GM12878 (cell line): ENCODE data around the gene ATP5PO.

Experiments used
- BHLHE40 ChIP-seq, 2 experiments: fragments of 450-650 bp in 1 of 2; IDR thresholded peaks; 2 replicates each; pipeline ENCODE4 v1.6.1; 2011 to 2017; ENCODE audit warnings: low read depth in 2 of 2, borderline replicate concordance in 1 of 2, improper control_type of control experiment in 1 of 2, low read length in 1 of 2, mild to moderate bottlenecking in 1 of 2
- CTCF ChIP-seq, 3 experiments: IDR thresholded peaks in 2 of 3; conservative IDR thresholded peaks in 1 of 3; 2 replicates each; pipeline ENCODE4 v1.5.1; 2011; ENCODE audit warnings: low read depth in 3 of 3, low read length in 3 of 3, mild to moderate bottlenecking in 3 of 3, control low read depth in 2 of 3, moderate library complexity in 2 of 3, inconsistent platforms in 1 of 3, mixed read lengths in 1 of 3; ENCODE audit not compliant: control insufficient read depth in 2 of 3, insufficient read depth in 1 of 3; ENCODE audit errors: extremely low read depth in 1 of 3
- TF ChIP-seq, protein P1 (sequence below): fragments of 450-650 bp; IDR thresholded peaks from 2 replicates; pipeline ENCODE4 v1.6.1; 2017; ENCODE audit warnings: low read depth, mild to moderate bottlenecking, moderate library complexity
- TF ChIP-seq, protein P2 (sequence below): fragments of 450-650 bp; IDR thresholded peaks from 2 replicates; pipeline ENCODE4 v1.6.1; 2017; ENCODE audit warnings: antibody characterized with exemption, mild to moderate bottlenecking, moderate library complexity

- TF ChIP-seq BHLHE40 (IDR thresholded peaks at IDR 0.05; ENCODE audit: borderline replicate concordance in 1 of 2, low read depth in 2 of 2, low read length in 1 of 2) (no peak), CTCF (IDR thresholded peaks at IDR 0.05 in 2 of 3, conservative IDR thresholded peaks at IDR 0.05 in 1 of 3; ENCODE audit: control insufficient read depth in 2 of 3, extremely low read depth in 1 of 3, insufficient read depth in 1 of 3, low read depth in 3 of 3, low read length in 3 of 3) (no peak)
- TF ChIP-seq, protein P1, sequence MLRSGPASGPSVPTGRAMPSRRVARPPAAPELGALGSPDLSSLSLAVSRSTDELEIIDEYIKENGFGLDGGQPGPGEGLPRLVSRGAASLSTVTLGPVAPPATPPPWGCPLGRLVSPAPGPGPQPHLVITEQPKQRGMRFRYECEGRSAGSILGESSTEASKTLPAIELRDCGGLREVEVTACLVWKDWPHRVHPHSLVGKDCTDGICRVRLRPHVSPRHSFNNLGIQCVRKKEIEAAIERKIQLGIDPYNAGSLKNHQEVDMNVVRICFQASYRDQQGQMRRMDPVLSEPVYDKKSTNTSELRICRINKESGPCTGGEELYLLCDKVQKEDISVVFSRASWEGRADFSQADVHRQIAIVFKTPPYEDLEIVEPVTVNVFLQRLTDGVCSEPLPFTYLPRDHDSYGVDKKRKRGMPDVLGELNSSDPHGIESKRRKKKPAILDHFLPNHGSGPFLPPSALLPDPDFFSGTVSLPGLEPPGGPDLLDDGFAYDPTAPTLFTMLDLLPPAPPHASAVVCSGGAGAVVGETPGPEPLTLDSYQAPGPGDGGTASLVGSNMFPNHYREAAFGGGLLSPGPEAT: no peak
- TF ChIP-seq, protein P2, sequence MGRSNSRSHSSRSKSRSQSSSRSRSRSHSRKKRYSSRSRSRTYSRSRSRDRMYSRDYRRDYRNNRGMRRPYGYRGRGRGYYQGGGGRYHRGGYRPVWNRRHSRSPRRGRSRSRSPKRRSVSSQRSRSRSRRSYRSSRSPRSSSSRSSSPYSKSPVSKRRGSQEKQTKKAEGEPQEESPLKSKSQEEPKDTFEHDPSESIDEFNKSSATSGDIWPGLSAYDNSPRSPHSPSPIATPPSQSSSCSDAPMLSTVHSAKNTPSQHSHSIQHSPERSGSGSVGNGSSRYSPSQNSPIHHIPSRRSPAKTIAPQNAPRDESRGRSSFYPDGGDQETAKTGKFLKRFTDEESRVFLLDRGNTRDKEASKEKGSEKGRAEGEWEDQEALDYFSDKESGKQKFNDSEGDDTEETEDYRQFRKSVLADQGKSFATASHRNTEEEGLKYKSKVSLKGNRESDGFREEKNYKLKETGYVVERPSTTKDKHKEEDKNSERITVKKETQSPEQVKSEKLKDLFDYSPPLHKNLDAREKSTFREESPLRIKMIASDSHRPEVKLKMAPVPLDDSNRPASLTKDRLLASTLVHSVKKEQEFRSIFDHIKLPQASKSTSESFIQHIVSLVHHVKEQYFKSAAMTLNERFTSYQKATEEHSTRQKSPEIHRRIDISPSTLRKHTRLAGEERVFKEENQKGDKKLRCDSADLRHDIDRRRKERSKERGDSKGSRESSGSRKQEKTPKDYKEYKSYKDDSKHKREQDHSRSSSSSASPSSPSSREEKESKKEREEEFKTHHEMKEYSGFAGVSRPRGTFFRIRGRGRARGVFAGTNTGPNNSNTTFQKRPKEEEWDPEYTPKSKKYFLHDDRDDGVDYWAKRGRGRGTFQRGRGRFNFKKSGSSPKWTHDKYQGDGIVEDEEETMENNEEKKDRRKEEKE: no peak
Observed at GRCh38 chr21:33942426-33942825, 26.8 kb upstream of the ATP5PO start.
